Activated CD4-positive, alpha-beta T cell treated with anti-CD3 and anti-CD28 coated beads, Interleukin-2, amount 10 ng/mL, durations not matched to agents 7 days and 5 days (primary cell): Measurements from ENCODE around the gene DNA2. TPM values are rescaled to one million over a fixed set of nuclear protein-coding genes. Genes with fewer than 3 reads are reported as not detected.
"Not testable (repeated sequence)": the region's sequence is repeated elsewhere in the genome, so short reads cannot be mapped to it uniquely, and the experiment has no call there.

Source experiments
- CTCF ChIA-PET: fragments of 350-600 bp; sonication (Branson Sonifier 250); formaldehyde crosslinking; loops from one replicate; lab custom pipeline; 2021; ENCODE audit warnings: antibody characterized with exemption; lab: Charles Lee
- POLR2A ChIA-PET: fragments of 350-600 bp; sonication (Branson Sonifier 250); formaldehyde crosslinking; loops from one replicate; lab custom pipeline; 2021; ENCODE audit warnings: antibody characterized with exemption; lab: Charles Lee
- DNase-seq: peaks from one replicate; pipeline ENCODE4 v3.0.0-alpha.2; 2020
- H3K27ac Mint-ChIP-seq: one replicate; pipeline ENCODE4 v1.8.0; 2021; ENCODE audit warnings: mild to moderate bottlenecking, moderate library complexity, mixed read lengths
- H3K27me3 Mint-ChIP-seq: one replicate; pipeline ENCODE4 v1.8.0; 2021; ENCODE audit warnings: mixed read lengths
- H3K36me3 Mint-ChIP-seq: one replicate; pipeline ENCODE4 v1.8.0; 2021; ENCODE audit warnings: low read depth, mixed read lengths
- H3K4me1 Mint-ChIP-seq: one replicate; pipeline ENCODE4 v1.8.0; 2021; ENCODE audit warnings: mixed read lengths
- H3K4me3 Mint-ChIP-seq: one replicate; pipeline ENCODE4 v1.8.0; 2021; ENCODE audit warnings: mild to moderate bottlenecking, moderate library complexity, mixed read lengths
- H3K9me3 Mint-ChIP-seq: one replicate; pipeline ENCODE4 v1.8.0; 2021; ENCODE audit warnings: mixed read lengths
- total RNA-seq, 2 experiments: library from RNA; stranded (reverse); gene quantifications; one replicate each; pipeline ENCODE4 v1.2.3, GENCODE V29; 2021

DNA2 gene, protein sequence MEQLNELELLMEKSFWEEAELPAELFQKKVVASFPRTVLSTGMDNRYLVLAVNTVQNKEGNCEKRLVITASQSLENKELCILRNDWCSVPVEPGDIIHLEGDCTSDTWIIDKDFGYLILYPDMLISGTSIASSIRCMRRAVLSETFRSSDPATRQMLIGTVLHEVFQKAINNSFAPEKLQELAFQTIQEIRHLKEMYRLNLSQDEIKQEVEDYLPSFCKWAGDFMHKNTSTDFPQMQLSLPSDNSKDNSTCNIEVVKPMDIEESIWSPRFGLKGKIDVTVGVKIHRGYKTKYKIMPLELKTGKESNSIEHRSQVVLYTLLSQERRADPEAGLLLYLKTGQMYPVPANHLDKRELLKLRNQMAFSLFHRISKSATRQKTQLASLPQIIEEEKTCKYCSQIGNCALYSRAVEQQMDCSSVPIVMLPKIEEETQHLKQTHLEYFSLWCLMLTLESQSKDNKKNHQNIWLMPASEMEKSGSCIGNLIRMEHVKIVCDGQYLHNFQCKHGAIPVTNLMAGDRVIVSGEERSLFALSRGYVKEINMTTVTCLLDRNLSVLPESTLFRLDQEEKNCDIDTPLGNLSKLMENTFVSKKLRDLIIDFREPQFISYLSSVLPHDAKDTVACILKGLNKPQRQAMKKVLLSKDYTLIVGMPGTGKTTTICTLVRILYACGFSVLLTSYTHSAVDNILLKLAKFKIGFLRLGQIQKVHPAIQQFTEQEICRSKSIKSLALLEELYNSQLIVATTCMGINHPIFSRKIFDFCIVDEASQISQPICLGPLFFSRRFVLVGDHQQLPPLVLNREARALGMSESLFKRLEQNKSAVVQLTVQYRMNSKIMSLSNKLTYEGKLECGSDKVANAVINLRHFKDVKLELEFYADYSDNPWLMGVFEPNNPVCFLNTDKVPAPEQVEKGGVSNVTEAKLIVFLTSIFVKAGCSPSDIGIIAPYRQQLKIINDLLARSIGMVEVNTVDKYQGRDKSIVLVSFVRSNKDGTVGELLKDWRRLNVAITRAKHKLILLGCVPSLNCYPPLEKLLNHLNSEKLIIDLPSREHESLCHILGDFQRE
- 10 to 100 TPM; 28.4 to 30.3 TPM for total RNA-seq

DNA sequence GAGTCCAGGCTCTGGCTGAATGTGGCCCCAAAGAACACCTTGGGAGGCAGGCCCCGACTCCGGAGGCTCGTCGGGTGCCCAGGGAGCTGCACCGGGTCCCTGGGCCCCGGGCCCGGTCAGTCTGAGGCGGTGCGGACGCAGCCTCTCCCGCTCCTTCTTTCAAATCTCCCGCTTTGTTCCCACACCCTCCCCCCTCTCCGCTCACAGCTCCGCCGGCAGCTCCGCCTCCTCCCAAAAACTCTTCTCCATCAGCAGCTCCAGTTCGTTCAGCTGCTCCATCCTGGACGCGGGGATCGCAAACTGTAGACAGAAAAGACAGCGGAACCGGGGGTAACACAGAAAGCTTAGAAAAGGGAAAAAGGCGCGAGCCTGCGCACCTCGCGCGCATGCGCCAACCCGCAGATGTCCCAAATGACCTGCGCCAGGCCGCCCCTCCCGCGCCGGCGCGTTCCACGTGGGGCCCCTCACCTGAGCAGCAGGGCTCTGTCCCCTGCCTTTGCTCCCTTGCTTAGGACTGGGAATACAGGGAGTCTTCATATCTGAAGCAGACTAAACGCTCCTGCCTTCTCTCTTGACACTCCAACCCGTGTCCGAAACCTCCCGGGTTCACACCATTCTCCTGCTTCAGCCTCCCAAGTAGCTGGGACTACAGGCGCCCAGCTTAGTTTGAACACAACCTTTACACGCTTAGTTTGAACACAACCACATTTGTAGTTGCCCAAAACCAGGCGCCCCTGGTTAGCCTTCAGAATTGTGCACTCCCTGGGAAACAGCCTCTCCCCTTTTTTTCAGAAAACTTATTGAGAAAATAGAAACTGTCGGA lies at the start of gene DNA2:
DNA2 (minus strand) TSS at position 388 of the 823 bp plus-strand sequence; CDS start at position 279, 109 bp downstream.
- ChIA-PET CTCF (interaction anchor here (0.9 kb wide), 1 partner anchor 79 kb away, joined by 3 read pairs; no protein-coding TSS in a partner anchor), POLR2A (no interaction called here)
- Mint-ChIP-seq H3K9me3 (no peaks in the 10 kb centered on the region), H3K27me3 (no peaks in the 10 kb centered on the region), H3K27ac (peak within 1 kb of the TSS; percentile 97), H3K4me1 (peaks cover 29% of the 10 kb centered on the region), H3K4me3 (peak within 1 kb of the TSS; percentile 97), H3K36me3 (peaks cover 26% of the 10 kb centered on the region)
- DNase-seq = peak; percentile 81

DNA sequence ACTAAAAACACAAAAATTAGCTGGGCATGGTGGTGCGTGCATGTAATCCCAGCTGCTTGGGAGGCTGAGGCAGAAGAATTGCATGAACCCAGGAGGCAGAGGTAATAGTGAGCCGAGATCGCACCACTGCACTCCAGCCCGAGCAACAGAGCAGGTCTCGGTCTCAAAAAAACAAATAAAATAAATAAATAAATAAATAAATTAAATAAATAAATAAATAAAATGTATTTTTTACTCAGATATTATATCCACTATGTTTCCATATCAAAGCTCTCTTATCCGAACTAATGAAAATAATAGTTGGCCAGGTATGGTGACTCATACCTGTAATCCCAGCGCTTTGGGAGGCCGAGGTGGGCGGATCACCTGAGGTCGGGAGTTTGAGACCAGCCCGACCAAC lies 46.8 kb upstream of the DNA2 start:
- H3K27me3 Mint-ChIP-seq, H3K9me3 Mint-ChIP-seq, POLR2A ChIA-PET, H3K27ac Mint-ChIP-seq, DNase-seq, H3K36me3 Mint-ChIP-seq, H3K4me1 Mint-ChIP-seq, H3K4me3 Mint-ChIP-seq: not testable (repeated sequence)
- CTCF ChIA-PET = interaction anchor here (0.9 kb wide), 1 partner anchor 189 kb away, joined by 3 read pairs; no protein-coding TSS in a partner anchor

DNA sequence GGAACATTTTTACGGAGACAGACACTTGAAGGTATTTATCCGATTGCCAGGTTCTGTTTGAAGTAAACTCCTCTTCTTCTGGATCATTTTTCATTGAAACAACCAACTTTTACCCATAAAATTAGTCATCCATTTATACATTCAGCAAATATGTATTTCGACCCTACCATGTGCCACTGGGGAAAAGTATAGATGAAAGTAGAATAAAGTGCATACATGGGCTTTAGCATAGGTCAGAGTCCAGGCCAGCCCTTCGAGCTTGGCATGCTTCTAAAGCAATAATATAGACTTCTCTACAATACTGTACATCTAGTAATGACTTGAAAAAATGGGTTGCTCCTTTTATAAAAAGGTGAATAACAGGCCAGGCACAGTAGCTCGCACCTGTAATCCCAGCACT lies 45.4 kb upstream of the DNA2 start:
- no peaks in the 10 kb centered on the region for H3K9me3 Mint-ChIP-seq
- H3K4me3 Mint-ChIP-seq = no peak overlapping the region
- DNase-seq = no peak
- peaks cover 10% of the 10 kb centered on the region for H3K36me3 Mint-ChIP-seq
- no peaks in the 10 kb centered on the region for H3K27me3 Mint-ChIP-seq
- ChIA-PET POLR2A (no interaction called here), CTCF (interaction anchor here (0.6 kb wide), 1 partner anchor 14 kb away, joined by 3 read pairs; no protein-coding TSS in a partner anchor)
- H3K27ac Mint-ChIP-seq = no peak overlapping the region
- no peaks in the 10 kb centered on the region for H3K4me1 Mint-ChIP-seq

DNA sequence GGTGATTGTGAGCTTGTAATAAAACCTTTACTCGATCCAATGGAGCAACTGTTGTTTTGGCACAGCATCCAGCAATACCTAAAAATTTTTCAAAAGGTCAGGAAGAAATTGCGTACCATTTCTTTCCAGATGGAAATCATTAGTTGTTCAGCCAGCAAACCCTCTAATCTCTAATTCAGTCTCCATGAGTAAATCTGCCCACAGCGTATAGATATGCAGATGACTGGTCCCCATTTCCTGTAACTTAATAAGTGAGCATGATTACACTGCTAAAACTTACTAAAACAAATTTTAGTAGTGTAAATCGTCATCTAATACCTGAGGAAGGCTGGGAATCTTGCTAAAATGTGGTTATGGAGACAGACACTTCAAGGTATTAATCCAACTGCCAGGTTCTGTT lies 45.0 kb upstream of the DNA2 start:
- no peak for DNase-seq
- ChIA-PET POLR2A (no interaction called here), CTCF (no interaction called here)
- Mint-ChIP-seq H3K36me3 (peaks cover 9% of the 10 kb centered on the region), H3K4me1 (no peaks in the 10 kb centered on the region), H3K9me3 (no peaks in the 10 kb centered on the region), H3K27ac (no peak overlapping the region), H3K4me3 (no peak overlapping the region), H3K27me3 (no peaks in the 10 kb centered on the region)

DNA sequence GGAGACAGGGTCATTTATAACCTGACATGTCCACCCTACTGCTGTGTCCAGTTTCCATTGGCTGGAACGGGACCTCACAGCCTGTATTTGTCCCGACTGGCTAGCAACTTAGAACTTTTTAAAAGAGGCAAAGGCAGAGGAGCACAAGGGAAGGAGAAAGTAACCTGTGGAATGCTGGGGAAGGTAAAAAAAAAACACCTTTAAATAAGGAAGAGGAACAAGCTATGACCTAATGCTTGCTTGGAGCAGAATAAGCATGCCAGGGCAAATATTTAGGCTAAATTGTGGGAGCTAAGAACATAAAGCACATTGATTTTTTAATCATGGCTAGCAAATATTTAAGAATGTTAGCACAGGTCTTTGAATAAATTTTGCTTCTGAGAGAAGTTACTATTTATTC lies 44.4 kb upstream of the DNA2 start:
- H3K36me3 Mint-ChIP-seq, H3K4me1 Mint-ChIP-seq, CTCF ChIA-PET: not testable (repeated sequence)

DNA sequence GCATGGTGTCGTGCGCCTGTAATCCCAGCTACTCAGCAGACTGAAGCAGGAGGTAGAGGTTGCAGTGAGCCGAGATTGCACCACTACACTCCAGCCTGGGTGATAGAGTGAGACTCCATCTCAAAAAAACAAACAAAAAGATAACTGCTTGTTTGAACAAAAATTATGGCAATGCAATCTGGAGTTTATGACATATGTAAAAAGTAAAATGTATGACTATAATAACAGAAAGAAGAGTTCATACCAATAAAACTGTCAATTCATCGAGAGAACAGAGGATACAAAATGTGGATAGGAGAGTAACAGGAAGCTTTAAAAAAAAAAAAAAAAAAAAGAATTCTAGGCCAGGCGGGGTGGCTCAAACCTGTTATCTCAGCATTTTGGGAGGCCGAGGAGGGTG lies 36.3 kb upstream of the DNA2 start:
- no peak for DNase-seq
- Mint-ChIP-seq H3K27ac (no peak overlapping the region), H3K4me3 (no peak overlapping the region), H3K9me3 (no peaks in the 10 kb centered on the region), H3K36me3 (peaks cover 9% of the 10 kb centered on the region), H3K4me1 (no peaks in the 10 kb centered on the region), H3K27me3 (no peaks in the 10 kb centered on the region)
- POLR2A ChIA-PET = no interaction called here
- CTCF ChIA-PET = interaction anchor here (0.7 to 1.6 kb wide), 3 partner anchors 10 to 95 kb away, joined by 3 to 4 read pairs (median 3); no protein-coding TSS in a partner anchor

More for the DNA sequence above, 44.4 kb upstream of the DNA2 start:
- H3K4me3 Mint-ChIP-seq, H3K27ac Mint-ChIP-seq, DNase-seq, H3K9me3 Mint-ChIP-seq, POLR2A ChIA-PET, H3K27me3 Mint-ChIP-seq: not testable (repeated sequence)

DNA sequence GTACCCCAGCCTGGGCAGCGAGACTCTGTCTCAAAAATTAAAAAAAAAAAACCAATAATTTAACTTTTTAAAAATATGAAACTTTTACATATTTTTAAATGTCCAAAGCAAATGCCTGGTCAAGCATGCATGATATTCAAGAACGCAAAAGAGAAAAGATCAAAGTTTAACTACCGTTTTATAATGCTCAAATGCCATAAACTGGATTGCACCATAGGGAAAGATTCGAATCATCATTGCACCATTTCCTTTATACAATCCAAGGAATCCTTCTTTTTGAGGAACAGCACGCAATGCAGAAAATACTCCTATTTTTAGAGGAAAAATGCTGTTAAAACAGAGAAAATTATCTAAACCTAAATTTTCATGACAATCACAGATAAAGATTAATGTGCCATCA lies 34.6 kb upstream of the DNA2 start:
- peaks cover 15% of the 10 kb centered on the region for H3K36me3 Mint-ChIP-seq
- POLR2A ChIA-PET = no interaction called here
- DNase-seq = no peak
- no peaks in the 10 kb centered on the region for H3K4me1 Mint-ChIP-seq
- CTCF ChIA-PET = no interaction called here
- no peak overlapping the region for H3K27ac Mint-ChIP-seq
- no peak overlapping the region for H3K4me3 Mint-ChIP-seq
- no peaks in the 10 kb centered on the region for H3K27me3 Mint-ChIP-seq
- no peaks in the 10 kb centered on the region for H3K9me3 Mint-ChIP-seq

DNA sequence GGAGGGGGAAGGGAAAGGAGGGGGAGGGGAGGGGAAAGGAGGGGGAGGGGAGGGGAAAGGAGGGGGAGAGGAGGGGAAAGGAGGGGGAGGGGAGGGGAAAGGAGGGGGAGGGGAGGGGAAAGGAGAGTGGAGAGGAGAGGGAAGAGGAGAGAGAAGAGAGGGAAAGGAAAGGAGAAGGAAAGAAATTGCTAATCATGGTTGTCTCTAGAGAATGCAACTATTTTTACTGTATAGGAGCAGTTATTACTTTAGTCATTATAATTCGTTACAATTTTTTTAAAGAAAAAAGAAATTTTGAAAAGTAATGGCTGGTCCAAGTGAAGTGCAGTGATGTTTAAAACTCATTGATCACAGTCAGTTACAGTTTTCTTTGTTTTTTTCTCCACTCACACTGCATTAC lies 31.1 kb upstream of the DNA2 start:
- no peak overlapping the region for H3K4me3 Mint-ChIP-seq
- ChIA-PET POLR2A (no interaction called here), CTCF (no interaction called here)
- DNase-seq = no peak
- H3K36me3 Mint-ChIP-seq = peaks cover 30% of the 10 kb centered on the region
- no peak overlapping the region for H3K27ac Mint-ChIP-seq
- H3K9me3 Mint-ChIP-seq = no peaks in the 10 kb centered on the region
- H3K4me1 Mint-ChIP-seq = no peaks in the 10 kb centered on the region
- no peaks in the 10 kb centered on the region for H3K27me3 Mint-ChIP-seq

DNA sequence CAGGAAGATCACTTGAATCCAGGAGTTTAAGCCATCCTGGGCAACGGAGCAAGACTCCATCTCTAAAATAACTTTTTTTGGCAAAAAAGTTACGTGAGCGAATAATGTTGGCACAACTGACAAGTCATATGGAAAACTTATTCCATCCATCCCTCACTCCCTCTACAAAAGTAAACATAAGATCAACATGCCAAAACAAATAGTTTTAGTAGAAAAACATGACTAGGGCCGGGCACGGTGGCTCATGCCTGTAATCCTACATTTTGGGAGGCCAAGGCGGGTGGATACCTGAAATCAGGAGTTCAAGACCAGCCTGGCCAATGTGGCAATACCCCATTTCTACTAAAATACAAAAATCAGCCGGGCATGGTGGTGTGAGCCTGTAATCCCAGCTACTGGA lies 29.9 kb upstream of the DNA2 start:
- DNase-seq = no peak
- Mint-ChIP-seq H3K27ac (no peak overlapping the region), H3K9me3 (no peaks in the 10 kb centered on the region), H3K4me1 (no peaks in the 10 kb centered on the region), H3K4me3 (no peak overlapping the region), H3K27me3 (no peaks in the 10 kb centered on the region), H3K36me3 (peaks cover 30% of the 10 kb centered on the region)
- ChIA-PET CTCF (interaction anchor here (0.6 to 0.7 kb wide), 2 partner anchors 24 to 660 kb away, joined by 3 read pairs; no protein-coding TSS in a partner anchor), POLR2A (no interaction called here)

DNA sequence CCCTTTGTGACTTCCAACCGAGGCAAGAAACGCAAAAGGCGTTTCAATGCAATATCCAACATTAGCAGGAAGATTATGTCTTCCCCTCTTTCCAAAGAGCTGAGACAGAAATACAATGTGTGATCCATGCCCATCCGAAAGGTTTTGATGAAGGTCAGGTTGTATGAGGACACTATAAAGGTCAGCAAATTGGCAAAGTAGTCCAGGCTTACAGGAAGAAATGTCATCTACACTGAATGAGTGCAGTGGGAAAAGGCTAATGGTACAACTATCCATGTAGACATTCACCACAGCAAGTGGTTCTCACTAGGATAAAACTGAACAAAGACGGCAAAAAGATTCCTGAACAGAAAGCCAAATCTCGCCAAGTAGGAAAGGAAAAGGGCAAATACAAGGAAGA lies 27.8 kb upstream of the DNA2 start:
- no peak for DNase-seq
- POLR2A ChIA-PET = no interaction called here
- H3K36me3 Mint-ChIP-seq = peaks cover 29% of the 10 kb centered on the region
- H3K9me3 Mint-ChIP-seq = no peaks in the 10 kb centered on the region
- no peaks in the 10 kb centered on the region for H3K4me1 Mint-ChIP-seq
- CTCF ChIA-PET = no interaction called here
- no peak overlapping the region for H3K4me3 Mint-ChIP-seq
- no peaks in the 10 kb centered on the region for H3K27me3 Mint-ChIP-seq
- H3K27ac Mint-ChIP-seq = no peak overlapping the region

DNA sequence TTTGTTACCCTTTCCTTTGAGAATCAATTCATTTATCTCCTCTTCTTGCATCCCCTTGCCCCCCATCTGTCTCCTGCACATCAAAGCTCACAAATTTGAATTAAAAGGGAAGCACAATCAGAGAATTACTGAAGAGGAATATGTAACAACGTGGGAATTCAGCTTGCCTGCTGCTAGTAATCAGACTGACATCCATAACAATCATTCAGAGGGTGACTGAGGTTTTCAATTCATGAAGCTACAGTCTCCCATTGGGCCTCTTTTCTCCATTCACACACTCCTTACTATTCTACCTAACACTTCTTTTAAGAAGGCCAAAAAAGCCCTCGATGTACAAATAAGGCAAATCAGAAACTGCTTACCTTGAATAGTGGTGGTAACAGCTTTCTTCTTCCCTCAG lies 24.3 kb upstream of the DNA2 start:
- Mint-ChIP-seq H3K27ac (no peak overlapping the region), H3K9me3 (no peaks in the 10 kb centered on the region), H3K27me3 (no peaks in the 10 kb centered on the region), H3K4me1 (no peaks in the 10 kb centered on the region), H3K36me3 (peaks cover 15% of the 10 kb centered on the region), H3K4me3 (no peak overlapping the region)
- DNase-seq = no peak
- CTCF ChIA-PET = interaction anchor here (0.6 to 1.5 kb wide), 2 partner anchors 11 to 1076 kb away, joined by 3 read pairs; no protein-coding TSS in a partner anchor
- POLR2A ChIA-PET = no interaction called here

DNA sequence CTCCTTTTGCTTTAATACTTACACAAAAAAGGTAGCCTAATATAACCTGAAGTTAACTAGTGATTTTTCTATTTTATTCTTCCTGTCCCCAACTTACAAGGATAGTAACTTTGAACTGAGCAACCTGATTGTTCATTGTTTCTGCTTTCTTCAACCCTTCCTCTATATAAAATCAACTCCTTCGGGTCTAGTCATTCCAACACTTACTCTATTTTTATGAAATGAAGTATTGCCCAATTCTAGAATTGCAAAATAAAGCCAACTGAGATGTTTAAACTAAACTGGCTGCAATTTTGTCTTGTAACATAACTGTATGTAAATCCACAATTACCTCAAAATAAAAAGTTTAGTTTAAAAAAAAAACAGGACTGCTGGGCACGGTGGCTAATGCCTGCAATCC lies 20.3 kb upstream of the DNA2 start:
- no peaks in the 10 kb centered on the region for H3K9me3 Mint-ChIP-seq
- no peak overlapping the region for H3K27ac Mint-ChIP-seq
- ChIA-PET CTCF (interaction anchor here (0.6 to 0.9 kb wide), 2 partner anchors 15 to 144 kb away, joined by 3 to 4 read pairs; no protein-coding TSS in a partner anchor), POLR2A (no interaction called here)
- H3K27me3 Mint-ChIP-seq = no peaks in the 10 kb centered on the region
- no peaks in the 10 kb centered on the region for H3K4me1 Mint-ChIP-seq
- no peak for DNase-seq
- H3K36me3 Mint-ChIP-seq = peaks cover 14% of the 10 kb centered on the region
- H3K4me3 Mint-ChIP-seq = no peak overlapping the region
